Measurements from ENCODE around the gene TRPM2. TPM values are rescaled to one million over a fixed set of nuclear protein-coding genes. Genes with fewer than 3 reads are reported as not detected.

The TRPM2 gene
- total and polyA plus RNA-seq, 7 experiments from 2014 or later, result 1.2 to 29.6 (median 2.0) TPM

- CTCF ChIA-PET, result no interaction called here
Observed at GRCh38 chr21:44345495-44345894, 7.9 kb upstream of the TRPM2 start.

GRCh38 chr21:44347911-44348451, 5.4 kb upstream of the TRPM2 start:
- ChIA-PET CTCF (no interaction called here), POLR2A (interaction anchor here (0.6 kb wide), 1 partner anchor 11 kb away, joined by 3 read pairs; no protein-coding TSS in a partner anchor)
- peak overlapping the region in 1 of 9 donors; percentile 32 for H3K27ac Mint-ChIP-seq
- peaks cover 0 to 38% (median 0%) of the 10 kb centered on the region in 5 donors for H3K27me3 Mint-ChIP-seq
- no peaks in the 10 kb centered on the region for H3K36me3 Mint-ChIP-seq
- no peak for DNase-seq
- H3K9me3 Mint-ChIP-seq, result no peaks in the 10 kb centered on the region
- intact Hi-C loops (cut with micrococcal nuclease), result no loop called here
- H3K36me3 ChIP-seq (ENCODE audit: control insufficient read depth in 2 of 3, insufficient read depth in 3 of 3, low read length in 3 of 3), result no peaks in the 10 kb centered on the region
- no peak for ATAC-seq
- H3K4me3 ChIP-seq (ENCODE audit: low read length), result no peak overlapping the region
- H3K4me1 Mint-ChIP-seq, result peaks cover 5 to 22% (median 18%) of the 10 kb centered on the region in 7 donors
- no peaks in the 10 kb centered on the region for H3K9me3 ChIP-seq (ENCODE audit: control insufficient read depth in 2 of 3, low read length in 3 of 3)
- no peak overlapping the region for H3K4me3 Mint-ChIP-seq
- peaks cover 6 to 10% of the 10 kb centered on the region in 2 donors for H3K4me1 ChIP-seq (ENCODE audit: control insufficient read depth in 2 of 2, insufficient read depth in 2 of 2, low read length in 2 of 2)
- no peaks in the 10 kb centered on the region for H3K27me3 ChIP-seq (ENCODE audit: control insufficient read depth in 2 of 2, insufficient read depth in 2 of 2, low read length in 2 of 2)
- H3K27ac ChIP-seq (ENCODE audit: low read depth, low read length), result no peak overlapping the region

More at GRCh38 chr21:44345495-44345894, 7.9 kb upstream of the TRPM2 start:
- Histone ChIP-seq H3K9me3 (ENCODE audit: control insufficient read depth in 2 of 3, low read length in 3 of 3) (no peaks in the 10 kb centered on the region), H3K4me1 (ENCODE audit: control insufficient read depth in 2 of 2, insufficient read depth in 2 of 2, low read length in 2 of 2) (peaks cover 0 to under 1% of the 10 kb centered on the region in 2 donors), H3K27me3 (ENCODE audit: control insufficient read depth in 2 of 2, insufficient read depth in 2 of 2, low read length in 2 of 2) (no peaks in the 10 kb centered on the region), H3K4me3 (ENCODE audit: low read length) (no peak overlapping the region), H3K36me3 (ENCODE audit: control insufficient read depth in 2 of 3, insufficient read depth in 3 of 3, low read length in 3 of 3) (no peaks in the 10 kb centered on the region), H3K27ac (ENCODE audit: low read depth, low read length) (no peak overlapping the region)
- DNase-seq (no peak), ATAC-seq (no peak)
- intact Hi-C loops (cut with micrococcal nuclease), result no loop called here
- Mint-ChIP-seq H3K27me3 (peaks cover 0 to 33% (median 0%) of the 10 kb centered on the region in 5 donors), H3K27ac (no peak overlapping the region), H3K36me3 (no peaks in the 10 kb centered on the region), H3K4me1 (peaks cover 0 to 13% (median 7%) of the 10 kb centered on the region in 7 donors), H3K4me3 (no peak overlapping the region), H3K9me3 (no peaks in the 10 kb centered on the region)
- POLR2A ChIA-PET, result no interaction called here

- H3K4me3 ChIP-seq (ENCODE audit: low read length), result no peak overlapping the region
Observed at GRCh38 chr21:44348861-44349260, 4.6 kb upstream of the TRPM2 start.

GRCh38 chr21:44349416-44349846, 4.0 kb upstream of the TRPM2 start:
- peaks cover 20 to 37% (median 32%) of the 10 kb centered on the region in 7 donors for H3K4me1 Mint-ChIP-seq
- Histone ChIP-seq H3K27ac (ENCODE audit: low read depth, low read length) (no peak overlapping the region), H3K36me3 (ENCODE audit: control insufficient read depth in 2 of 3, insufficient read depth in 3 of 3, low read length in 3 of 3) (no peaks in the 10 kb centered on the region), H3K27me3 (ENCODE audit: control insufficient read depth in 2 of 2, insufficient read depth in 2 of 2, low read length in 2 of 2) (no peaks in the 10 kb centered on the region), H3K9me3 (ENCODE audit: control insufficient read depth in 2 of 3, low read length in 3 of 3) (no peaks in the 10 kb centered on the region), H3K4me3 (ENCODE audit: low read length) (no peak overlapping the region), H3K4me1 (ENCODE audit: control insufficient read depth in 2 of 2, insufficient read depth in 2 of 2, low read length in 2 of 2) (peaks cover 16 to 24% of the 10 kb centered on the region in 2 donors)
- DNase-seq (no peak), ATAC-seq (no peak)
- H3K27ac Mint-ChIP-seq, result no peak overlapping the region
- peak overlapping the region in 1 of 10 donors; percentile 68 for H3K4me3 Mint-ChIP-seq
- no peaks in the 10 kb centered on the region for H3K9me3 Mint-ChIP-seq
- POLR2A ChIA-PET, result no interaction called here
- peaks cover 0 to 41% (median 0%) of the 10 kb centered on the region in 5 donors for H3K27me3 Mint-ChIP-seq
- peaks cover 0 to 7% (median 0%) of the 10 kb centered on the region in 5 donors for H3K36me3 Mint-ChIP-seq
- CTCF ChIA-PET, result no interaction called here
- intact Hi-C loops (cut with micrococcal nuclease), result no loop called here

More at GRCh38 chr21:44348861-44349260, 4.6 kb upstream of the TRPM2 start:
- Histone ChIP-seq H3K9me3 (ENCODE audit: control insufficient read depth in 2 of 3, low read length in 3 of 3) (no peaks in the 10 kb centered on the region), H3K27ac (ENCODE audit: low read depth, low read length) (no peak overlapping the region), H3K27me3 (ENCODE audit: control insufficient read depth in 2 of 2, insufficient read depth in 2 of 2, low read length in 2 of 2) (no peaks in the 10 kb centered on the region), H3K36me3 (ENCODE audit: control insufficient read depth in 2 of 3, insufficient read depth in 3 of 3, low read length in 3 of 3) (no peaks in the 10 kb centered on the region), H3K4me1 (ENCODE audit: control insufficient read depth in 2 of 2, insufficient read depth in 2 of 2, low read length in 2 of 2) (peaks cover 15 to 18% of the 10 kb centered on the region in 2 donors)
- peak overlapping the region in 3 of 10 donors; percentile 21 to 68 (median 53) for H3K4me3 Mint-ChIP-seq
- ATAC-seq (no peak), DNase-seq (no peak)
- peaks cover 0 to 41% (median 0%) of the 10 kb centered on the region in 5 donors for H3K27me3 Mint-ChIP-seq
- ChIA-PET CTCF (no interaction called here), POLR2A (no interaction called here)
- intact Hi-C loops (cut with micrococcal nuclease), result no loop called here
- no peaks in the 10 kb centered on the region for H3K9me3 Mint-ChIP-seq
- H3K27ac Mint-ChIP-seq, result no peak overlapping the region
- peaks cover 14 to 31% (median 26%) of the 10 kb centered on the region in 7 donors for H3K4me1 Mint-ChIP-seq
- peaks cover 0 to 5% (median 0%) of the 10 kb centered on the region in 5 donors for H3K36me3 Mint-ChIP-seq

- CTCF ChIA-PET, result no interaction called here
- peak overlapping the region in 1 of 10 donors; percentile 68 for H3K4me3 Mint-ChIP-seq
Observed at GRCh38 chr21:44349847-44350772, 3.3 kb upstream of the TRPM2 start.

GRCh38 chr21:44350773-44351481, 2.5 kb upstream of the TRPM2 start:
- ATAC-seq, result no peak
- no peak overlapping the region for H3K27ac Mint-ChIP-seq
- peaks cover 0 to 39% (median 0%) of the 10 kb centered on the region in 5 donors for H3K27me3 Mint-ChIP-seq
- Histone ChIP-seq H3K27me3 (ENCODE audit: control insufficient read depth in 2 of 2, insufficient read depth in 2 of 2, low read length in 2 of 2) (no peaks in the 10 kb centered on the region), H3K4me1 (ENCODE audit: control insufficient read depth in 2 of 2, insufficient read depth in 2 of 2, low read length in 2 of 2) (peaks cover 16 to 38% of the 10 kb centered on the region in 2 donors), H3K36me3 (ENCODE audit: control insufficient read depth in 2 of 3, insufficient read depth in 3 of 3, low read length in 3 of 3) (no peaks in the 10 kb centered on the region), H3K27ac (ENCODE audit: low read depth, low read length) (no peak overlapping the region), H3K9me3 (ENCODE audit: control insufficient read depth in 2 of 3, low read length in 3 of 3) (no peaks in the 10 kb centered on the region), H3K4me3 (ENCODE audit: low read length) (no peak overlapping the region)
- peaks cover 0 to 2% (median 0%) of the 10 kb centered on the region in 11 donors for H3K9me3 Mint-ChIP-seq
- ChIA-PET POLR2A (no interaction called here), CTCF (no interaction called here)
- intact Hi-C loops (cut with micrococcal nuclease), result no loop called here
- H3K4me3 Mint-ChIP-seq, result peak overlapping the region in 5 of 10 donors; percentile 9 to 61 (median 45)
- DNase-seq, result no peak
- H3K4me1 Mint-ChIP-seq, result peaks cover 33 to 52% (median 47%) of the 10 kb centered on the region in 7 donors
- peaks cover 0 to 18% (median 0%) of the 10 kb centered on the region in 5 donors for H3K36me3 Mint-ChIP-seq

More at GRCh38 chr21:44349847-44350772, 3.3 kb upstream of the TRPM2 start:
- intact Hi-C loops (cut with micrococcal nuclease), result no loop called here
- H3K27ac ChIP-seq (ENCODE audit: low read depth, low read length), result no peak overlapping the region
- POLR2A ChIA-PET, result no interaction called here
- H3K4me3 ChIP-seq (ENCODE audit: low read length), result no peak overlapping the region
- peaks cover 0 to 12% (median 0%) of the 10 kb centered on the region in 5 donors for H3K36me3 Mint-ChIP-seq
- no peaks in the 10 kb centered on the region for H3K36me3 ChIP-seq (ENCODE audit: control insufficient read depth in 2 of 3, insufficient read depth in 3 of 3, low read length in 3 of 3)
- no peaks in the 10 kb centered on the region for H3K27me3 ChIP-seq (ENCODE audit: control insufficient read depth in 2 of 2, insufficient read depth in 2 of 2, low read length in 2 of 2)
- H3K9me3 Mint-ChIP-seq, result no peaks in the 10 kb centered on the region
- peaks cover 0 to 41% (median 0%) of the 10 kb centered on the region in 5 donors for H3K27me3 Mint-ChIP-seq
- ATAC-seq, result no peak
- peaks cover 27 to 44% (median 39%) of the 10 kb centered on the region in 7 donors for H3K4me1 Mint-ChIP-seq
- H3K9me3 ChIP-seq (ENCODE audit: control insufficient read depth in 2 of 3, low read length in 3 of 3), result no peaks in the 10 kb centered on the region
- no peak overlapping the region for H3K27ac Mint-ChIP-seq
- peaks cover 16 to 31% of the 10 kb centered on the region in 2 donors for H3K4me1 ChIP-seq (ENCODE audit: control insufficient read depth in 2 of 2, insufficient read depth in 2 of 2, low read length in 2 of 2)
- no peak for DNase-seq
